Esophagus mucosa (tissue), 1 donor: ENCODE measurements around the gene ILDR2. TPM values are rescaled to one million over a fixed set of nuclear protein-coding genes. Genes with fewer than 3 reads are reported as not detected.

Source experiments
- ATAC-seq: fragments of 200-7000 bp; cut with Tn5 transposase; one replicate; pipeline ENCODE4 v1.9.1; 2020
- total RNA-seq: library from RNA; stranded (reverse); gene quantifications from one replicate; pipeline ENCODE4 v1.2.4, GENCODE V29; 2023
- donor health status: DM: yes; HTN: yes; CAD: no.

Gene ILDR2
- total RNA-seq, 1 donor from 2014 or later = 0.08 TPM

DNA sequence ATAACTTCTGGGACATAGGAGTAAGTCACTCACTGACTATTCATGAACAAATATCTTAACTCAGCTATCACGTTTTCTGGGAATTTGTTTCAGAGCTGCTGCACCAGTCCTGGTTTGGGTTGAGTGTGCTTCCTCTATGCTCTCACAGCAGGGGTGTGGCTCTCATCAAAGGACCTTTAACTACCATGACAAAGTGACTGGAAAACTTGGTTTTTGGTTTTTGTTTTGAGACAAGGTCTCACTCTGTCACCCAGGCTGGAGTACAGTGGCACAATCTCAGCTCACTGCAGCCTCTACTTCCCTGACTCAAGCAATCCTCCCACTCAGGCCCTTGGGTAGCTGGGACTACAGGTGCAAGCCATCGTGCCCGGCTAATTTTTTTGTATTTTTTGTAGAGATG, 4.1 kb downstream of the ILDR2 start:
- no peak for ATAC-seq

DNA sequence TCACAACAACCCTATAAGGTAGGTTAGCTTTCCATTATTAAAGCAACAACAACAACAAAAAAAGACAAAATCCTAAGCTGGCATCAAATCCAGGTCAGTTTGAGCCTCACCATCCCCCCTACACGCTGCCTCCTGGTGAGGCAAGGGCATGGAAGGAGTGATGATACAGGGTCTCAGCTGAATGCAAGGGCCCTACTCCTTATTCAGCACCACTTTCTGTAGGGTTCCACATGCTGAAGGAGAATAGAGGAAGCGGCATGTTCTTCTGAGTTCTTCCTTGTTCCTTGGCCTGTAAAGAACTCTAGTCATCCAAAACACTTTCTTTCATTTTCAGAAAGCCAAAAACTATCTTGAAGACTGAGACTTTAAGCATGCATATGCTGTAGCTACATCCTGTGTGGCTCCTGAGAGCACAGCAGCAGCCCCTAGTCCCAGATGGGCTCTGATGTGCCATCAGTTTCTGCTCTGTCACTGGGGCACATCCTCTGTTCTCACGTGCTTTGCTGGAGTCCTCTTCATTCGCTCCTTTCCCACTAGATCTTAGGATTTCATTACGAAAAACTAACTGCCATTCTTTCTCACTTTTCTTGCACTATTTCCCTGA, 6.2 kb downstream of the ILDR2 start:
- ATAC-seq = no peak

GRCh38 chr1:166960858-166961474, 14.4 kb downstream of the ILDR2 start:
- no peak for ATAC-seq

GRCh38 chr1:166956872-166957271, 18.5 kb downstream of the ILDR2 start:
- no peak for ATAC-seq

GRCh38 chr1:166956057-166956850, 19.1 kb downstream of the ILDR2 start:
- ATAC-seq = no peak

DNA sequence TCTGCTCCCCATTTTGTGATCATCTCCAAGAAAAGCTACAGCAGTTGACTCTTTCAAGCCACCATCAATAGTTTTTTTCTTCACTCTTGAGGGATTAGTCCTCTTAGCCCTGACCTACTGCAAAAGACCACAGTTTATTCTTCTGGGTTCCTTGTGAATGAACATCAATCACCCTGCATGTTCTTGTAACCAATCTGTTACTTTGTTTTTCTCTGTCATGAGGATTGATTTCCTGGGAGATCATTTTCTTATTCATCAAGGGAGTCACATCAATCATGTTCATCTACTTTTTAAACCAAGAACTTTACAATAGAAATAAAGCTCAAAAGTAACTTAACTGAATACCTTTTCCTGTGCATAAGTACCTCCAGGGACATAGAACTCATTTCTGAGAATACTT, 21.8 kb downstream of the ILDR2 start:
- no peak for ATAC-seq

- ATAC-seq = no peak
Observed at GRCh38 chr1:166952002-166952746, 23.2 kb downstream of the ILDR2 start.

- no peak for ATAC-seq
Observed at GRCh38 chr1:166951050-166951449, 24.3 kb downstream of the ILDR2 start.

DNA sequence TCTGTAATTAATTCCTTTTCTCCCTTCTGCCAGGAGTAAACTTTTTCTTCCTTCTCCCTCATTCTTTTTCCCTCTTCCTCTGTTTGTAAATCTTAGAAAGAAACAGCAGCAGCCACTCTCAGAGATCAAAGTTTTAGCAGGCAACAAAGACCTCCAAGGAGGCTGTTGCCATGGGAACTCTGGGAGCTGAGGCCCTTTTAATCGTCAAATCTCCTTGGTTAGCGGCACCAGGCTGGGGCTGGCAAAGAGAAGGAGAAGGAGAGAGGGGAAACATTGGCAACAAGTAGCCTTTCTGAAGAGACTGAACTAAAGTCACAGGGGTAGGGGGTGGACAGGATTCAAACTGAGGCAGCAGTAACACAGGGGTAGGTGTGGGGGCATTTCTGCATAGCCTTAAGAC, 25.2 kb downstream of the ILDR2 start:
- ATAC-seq = no peak

DNA sequence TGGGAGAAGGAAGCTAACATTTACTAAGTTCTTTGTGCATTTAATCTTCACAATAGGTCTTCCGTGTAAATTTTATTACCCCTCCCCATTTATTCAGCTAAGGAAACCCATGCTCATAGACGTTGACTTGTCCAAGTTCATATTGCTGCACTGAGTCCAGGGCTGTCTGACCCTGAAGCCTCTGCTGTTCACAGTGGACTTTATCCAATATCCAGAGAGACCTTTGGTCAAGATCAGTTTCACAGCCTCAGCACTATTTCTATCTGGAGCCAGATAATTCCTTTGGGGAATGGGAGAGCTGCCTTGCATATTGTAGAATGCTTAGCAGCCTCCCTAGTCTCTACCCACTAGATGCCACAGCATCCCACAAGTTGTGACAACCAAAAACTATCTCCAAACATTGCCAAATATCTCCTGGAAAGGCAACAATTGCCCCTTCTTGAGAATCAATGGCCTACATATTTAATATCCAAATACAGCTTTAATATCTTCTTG, 26.4 kb downstream of the ILDR2 start:
- ATAC-seq = no peak

DNA sequence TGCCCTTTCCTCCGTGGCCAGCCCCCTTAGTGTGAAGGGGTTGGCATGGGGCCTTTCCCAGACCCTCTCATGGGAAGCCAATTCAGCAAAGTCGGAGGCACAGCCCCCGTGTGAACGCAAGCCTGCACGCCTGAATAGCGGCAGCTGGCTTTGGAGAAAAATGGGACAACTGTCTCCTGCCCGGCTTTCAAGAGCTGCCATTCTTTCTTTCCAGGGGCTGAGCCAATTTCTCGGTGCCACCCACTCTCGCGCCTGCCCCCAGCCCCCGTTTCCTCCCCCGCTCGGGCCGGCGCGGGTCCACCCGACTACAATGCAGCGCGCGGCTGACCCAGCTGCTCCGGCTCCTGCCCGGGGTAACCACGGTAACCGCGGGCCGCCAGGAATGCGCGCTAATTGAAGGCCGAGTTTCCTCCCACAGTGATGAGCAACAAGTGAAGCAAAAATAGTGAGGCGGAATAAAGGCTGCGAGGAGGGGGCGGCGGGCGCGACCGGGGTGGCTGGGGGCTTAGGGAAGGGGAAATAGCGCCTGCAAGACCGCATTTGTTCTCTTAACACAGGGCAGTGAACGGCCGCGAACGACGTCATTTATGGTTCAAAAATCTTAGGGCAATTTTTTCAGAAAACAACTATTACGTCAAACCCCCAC, 27.8 kb downstream of the ILDR2 start:
- ATAC-seq = no peak

DNA sequence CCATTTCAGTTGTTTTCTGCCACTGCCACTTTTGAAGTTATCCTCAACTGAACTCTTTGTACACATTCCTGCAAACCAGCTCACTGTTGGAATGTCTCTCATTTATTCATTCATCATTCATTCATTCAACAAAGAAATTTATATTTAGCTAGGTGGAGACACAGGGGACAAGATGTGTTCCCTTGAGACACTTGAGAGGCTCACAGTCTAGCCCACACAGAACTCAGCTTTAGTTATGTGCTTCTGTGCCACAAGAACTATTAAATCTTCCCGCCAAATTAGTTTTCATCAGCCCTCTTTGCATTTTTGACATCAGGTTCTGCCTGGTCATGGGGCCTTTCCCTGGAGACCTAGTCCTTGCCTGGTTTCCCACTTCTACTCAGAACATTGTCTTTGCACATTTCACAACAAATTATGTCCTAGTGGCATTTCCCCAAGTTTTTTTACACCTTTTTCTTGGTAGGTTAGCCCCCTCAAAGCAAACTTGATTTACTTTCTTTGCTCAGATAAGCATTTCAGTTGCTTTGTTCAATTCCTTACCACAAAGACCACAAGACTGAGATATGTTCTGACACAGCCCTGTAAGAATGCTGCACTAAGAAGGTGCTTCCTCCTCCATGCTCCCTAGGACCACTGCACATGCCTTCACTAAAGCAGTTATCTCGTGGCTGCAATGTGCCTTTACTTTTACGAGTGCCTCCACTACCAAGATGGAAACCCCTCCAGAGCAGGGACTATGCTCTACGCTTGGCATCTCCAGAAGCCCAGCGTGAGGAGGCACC, 31.0 kb downstream of the ILDR2 start:
- no peak for ATAC-seq

DNA sequence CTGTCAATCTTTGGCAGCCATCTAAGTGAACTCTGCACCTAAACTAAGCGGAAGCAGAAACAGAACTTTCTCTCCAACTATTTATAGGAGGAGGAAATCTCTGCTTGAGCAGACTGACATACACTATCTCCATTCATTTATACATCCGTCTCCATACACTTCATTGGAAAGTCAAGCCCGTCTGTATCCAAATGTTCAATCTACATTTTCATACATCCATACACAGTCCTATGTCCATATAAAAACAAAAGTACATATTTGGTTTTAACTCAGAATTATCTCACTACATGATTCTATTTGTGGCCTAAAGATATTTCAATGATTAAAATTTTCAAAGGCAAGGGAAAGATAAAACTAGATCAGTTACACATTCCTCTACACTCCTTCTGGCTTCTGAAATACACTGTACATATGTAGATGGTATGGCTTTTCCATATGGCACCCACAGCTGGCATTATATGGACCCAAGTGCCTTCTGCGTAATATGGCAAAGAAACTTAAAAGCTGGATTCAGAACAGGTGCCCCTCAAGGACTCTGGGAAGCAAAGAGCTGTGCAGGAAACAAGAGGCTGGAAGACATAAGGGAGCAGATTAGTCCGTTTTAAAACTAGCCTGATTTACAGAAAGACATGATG, 35.5 kb downstream of the ILDR2 start:
- ATAC-seq = no peak

GRCh38 chr1:166937962-166938361, 37.4 kb downstream of the ILDR2 start:
- ATAC-seq = no peak

DNA sequence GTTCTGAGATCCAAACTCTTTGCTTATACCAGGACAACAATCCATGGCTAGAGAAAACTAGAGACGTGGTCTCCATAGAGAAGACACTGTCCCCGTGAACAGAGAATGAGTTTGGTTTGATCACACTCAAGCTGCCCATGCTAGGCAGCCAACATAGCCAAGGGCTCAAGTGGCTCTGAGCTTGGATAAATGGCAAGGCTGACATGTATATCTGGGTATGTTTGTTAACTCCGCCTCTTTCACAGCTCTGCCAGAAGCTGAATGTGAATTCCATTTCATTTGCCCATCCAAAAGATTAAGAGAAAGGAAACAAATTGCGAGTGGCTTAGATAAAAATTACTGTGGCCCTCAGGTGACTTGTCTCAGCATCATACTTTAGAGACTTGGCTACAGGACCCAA, 38.0 kb downstream of the ILDR2 start:
- no peak for ATAC-seq

DNA sequence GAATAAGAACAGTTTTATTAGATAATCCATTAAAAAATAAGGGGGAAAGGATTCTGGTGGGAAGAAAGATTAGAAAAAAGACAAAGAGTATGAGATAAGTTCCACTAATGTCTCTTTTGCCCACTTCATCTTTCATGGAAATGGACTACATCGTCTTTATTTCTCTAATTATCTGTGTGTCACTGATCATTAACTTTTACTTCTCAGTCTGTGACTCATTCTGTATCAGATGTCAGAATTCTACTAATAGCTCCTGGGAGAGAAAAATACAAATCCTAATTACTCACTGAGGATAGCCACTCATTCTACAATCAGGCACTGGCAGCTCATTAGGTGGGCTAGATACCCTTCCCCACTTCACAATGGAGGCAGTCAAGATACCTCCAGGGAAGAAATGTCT, 41.7 kb downstream of the ILDR2 start:
- ATAC-seq = no peak

- no peak for ATAC-seq
Observed at GRCh38 chr1:166933140-166933539, 42.2 kb downstream of the ILDR2 start.

DNA sequence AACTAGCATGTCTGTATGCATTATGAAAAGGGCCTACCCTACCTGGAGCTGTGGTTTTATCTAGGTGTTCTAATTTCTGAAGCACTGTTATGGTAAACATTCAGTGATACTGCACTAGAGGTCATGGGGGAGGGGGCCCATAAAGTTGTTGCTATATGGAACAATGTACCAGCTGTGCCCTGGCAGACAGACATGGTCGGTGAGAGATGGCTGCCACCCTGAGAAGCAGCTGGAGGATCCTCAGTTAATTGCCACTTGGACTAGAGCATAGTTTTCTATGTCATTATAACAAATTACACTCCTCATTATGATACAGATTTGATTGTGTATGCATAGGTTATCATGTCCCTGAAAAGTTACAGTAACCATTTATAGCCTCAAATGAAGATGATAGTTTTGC, 45.4 kb downstream of the ILDR2 start:
- no peak for ATAC-seq

- ATAC-seq = no peak
Observed at GRCh38 chr1:166927701-166928100, 47.6 kb downstream of the ILDR2 start.

DNA sequence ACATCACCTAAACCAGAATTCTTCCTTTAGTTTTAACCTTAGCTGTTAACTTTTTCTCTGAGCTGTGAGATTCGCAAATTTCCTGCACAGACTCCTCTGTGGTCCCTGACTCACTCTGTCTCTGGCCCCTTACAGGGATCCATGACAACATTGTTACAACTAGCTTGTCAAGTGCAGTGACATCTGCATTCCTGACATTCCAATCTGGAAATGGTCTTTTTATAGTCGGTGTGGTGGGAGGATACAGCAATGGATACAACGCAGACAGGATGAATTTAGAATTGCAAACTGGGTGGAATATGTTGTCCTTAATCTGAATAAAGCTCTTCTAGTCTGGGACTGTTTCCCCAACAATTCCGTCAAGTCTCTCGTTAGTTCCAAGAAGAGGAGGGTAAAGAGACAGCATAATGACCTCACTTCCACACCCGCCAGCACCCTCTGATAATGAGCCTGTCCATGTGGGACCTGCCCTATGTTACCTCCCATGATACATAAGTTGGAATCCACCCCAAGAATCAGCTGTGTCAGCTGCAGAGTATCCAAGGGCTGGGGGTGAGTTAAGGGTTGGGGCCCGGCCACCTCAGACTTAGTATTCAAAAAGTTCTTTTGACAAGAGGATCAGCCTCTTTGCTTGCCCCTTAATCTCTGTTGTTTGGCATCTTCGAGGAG, 49.4 kb downstream of the ILDR2 start:
- no peak for ATAC-seq
